Liver (tissue), 3 donors: ENCODE results near the gene ARHGEF33.

Source experiments
- ATF3 ChIP-seq: IDR thresholded peaks from 2 replicates; pipeline ENCODE4 v1.6.1; 2016; ENCODE audit warnings: antibody characterized with exemption
- CTCF ChIP-seq: fragments of 150-350 bp; IDR thresholded peaks from 2 replicates; pipeline ENCODE4 v1.5.1; 2017; ENCODE audit warnings: improper control_type of control experiment, low read depth, low read length; ENCODE audit not compliant: missing input control
- GABPA ChIP-seq, 2 donors: IDR thresholded peaks in 1 of 2; conservative IDR thresholded peaks in 1 of 2; 2 replicates each; pipeline ENCODE4 v1.6.1; 2016; ENCODE audit warnings: antibody characterized with exemption in 2 of 2, mild to moderate bottlenecking in 1 of 2, moderate library complexity in 1 of 2
- HNF4G ChIP-seq: IDR thresholded peaks from 2 replicates; pipeline ENCODE4 v1.6.1; 2016; ENCODE audit warnings: antibody characterized with exemption
- JUND ChIP-seq, 2 donors: IDR thresholded peaks; 2 replicates each; pipeline ENCODE4 v1.6.1; 2016; ENCODE audit warnings: antibody characterized with exemption in 2 of 2
- MAX ChIP-seq: IDR thresholded peaks from 2 replicates; pipeline ENCODE4 v1.6.1; 2016; ENCODE audit warnings: antibody characterized with exemption
- TAF1 ChIP-seq: conservative IDR thresholded peaks from 2 replicates; pipeline ENCODE4 v1.6.1; 2016; ENCODE audit warnings: antibody characterized with exemption, mild to moderate bottlenecking
- ZBTB33 ChIP-seq: IDR thresholded peaks from 2 replicates; pipeline ENCODE4 v1.6.1; 2016; ENCODE audit warnings: antibody characterized with exemption
- donor health status: healthy.
- donor health status: healthy.

GRCh38 chr2:38887902-38888554, 1.6 kb upstream of the ARHGEF33 start:
- TF ChIP-seq ATF3 (no peak), HNF4G (no peak), CTCF (no peak), MAX (no peak), TAF1 (no peak), JUND (IDR thresholded peaks at IDR 0.05) (no peak), ZBTB33 (no peak), GABPA (IDR thresholded peaks at IDR 0.05 in 1 of 2, conservative IDR thresholded peaks at IDR 0.05 in 1 of 2) (no peak)
